HG02870 (cell line): Measurements from ENCODE around the gene NAA80.
"Not testable (repeated sequence)": the region's sequence is repeated elsewhere in the genome, so short reads cannot be mapped to it uniquely, and the experiment has no call there.

Source experiments
- ATAC-seq: cut with Tn5 transposase; IDR thresholded peaks from one replicate; pipeline ENCODE4 v1.9.1; 2021; ENCODE audit warnings: mild to moderate bottlenecking, moderate library complexity; ENCODE audit not compliant: unreplicated experiment

NAA80 gene

GRCh38 chr3:50272538-50272910, 26.7 kb downstream of the NAA80 start:
- not testable (repeated sequence) for ATAC-seq

GRCh38 chr3:50271314-50271936, 27.8 kb downstream of the NAA80 start:
- ATAC-seq: no peak

DNA sequence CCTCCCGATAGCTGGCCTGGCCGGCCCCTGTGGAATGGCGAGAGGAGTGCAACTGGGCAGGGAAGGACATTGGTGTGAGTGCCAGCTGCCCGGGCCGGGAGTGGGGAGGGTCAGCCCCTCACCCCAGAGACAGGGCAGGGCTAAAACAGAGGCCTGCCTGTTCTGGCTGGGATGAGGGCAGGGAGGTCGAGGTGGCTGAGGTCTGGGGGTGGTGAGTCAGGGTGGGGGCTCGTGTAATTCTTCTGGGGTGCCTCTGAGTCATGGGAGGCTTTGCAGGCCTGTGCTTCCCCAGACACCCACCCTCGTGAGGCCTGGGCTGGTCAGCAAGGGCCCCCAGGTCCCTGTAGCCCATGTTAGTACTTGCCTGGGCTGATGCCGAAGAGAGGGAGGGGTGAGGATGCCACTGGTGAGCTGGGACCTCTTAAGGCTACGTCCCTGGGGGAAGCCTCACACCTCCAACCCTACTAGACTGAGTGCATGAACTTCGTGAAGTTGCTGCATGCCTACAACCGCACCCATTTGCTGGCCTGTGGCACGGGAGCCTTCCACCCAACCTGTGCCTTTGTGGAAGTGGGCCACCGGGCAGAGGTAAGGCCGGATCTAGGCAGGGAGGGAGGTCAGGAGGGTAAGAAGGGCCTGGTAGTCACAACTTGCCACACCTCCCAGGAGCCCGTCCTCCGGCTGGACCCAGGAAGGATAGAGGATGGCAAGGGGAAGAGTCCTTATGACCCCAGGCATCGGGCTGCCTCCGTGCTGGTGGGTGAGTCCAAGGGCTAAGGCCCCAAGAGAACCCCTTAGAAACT, 28.6 kb downstream of the NAA80 start:
- no peak for ATAC-seq

DNA sequence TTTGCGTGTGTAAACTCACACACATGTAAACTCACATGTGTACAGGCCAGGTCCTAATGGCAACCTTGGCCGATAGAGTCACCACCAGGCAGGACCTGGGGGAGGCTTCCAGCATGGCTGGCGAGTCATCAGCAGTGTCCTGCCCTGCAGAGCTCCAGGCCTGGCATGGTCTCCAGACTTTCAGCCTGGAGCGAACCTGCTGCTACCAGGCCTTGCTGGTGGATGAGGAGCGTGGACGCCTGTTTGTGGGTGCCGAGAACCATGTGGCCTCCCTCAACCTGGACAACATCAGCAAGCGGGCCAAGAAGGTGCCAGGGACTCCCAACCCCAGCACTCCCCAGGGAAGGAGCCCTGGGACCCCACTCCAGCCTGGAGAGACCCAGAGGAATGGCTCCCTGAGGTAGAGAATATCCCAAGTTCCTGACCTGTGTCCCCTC, 29.2 kb downstream of the NAA80 start:
- no peak for ATAC-seq

DNA sequence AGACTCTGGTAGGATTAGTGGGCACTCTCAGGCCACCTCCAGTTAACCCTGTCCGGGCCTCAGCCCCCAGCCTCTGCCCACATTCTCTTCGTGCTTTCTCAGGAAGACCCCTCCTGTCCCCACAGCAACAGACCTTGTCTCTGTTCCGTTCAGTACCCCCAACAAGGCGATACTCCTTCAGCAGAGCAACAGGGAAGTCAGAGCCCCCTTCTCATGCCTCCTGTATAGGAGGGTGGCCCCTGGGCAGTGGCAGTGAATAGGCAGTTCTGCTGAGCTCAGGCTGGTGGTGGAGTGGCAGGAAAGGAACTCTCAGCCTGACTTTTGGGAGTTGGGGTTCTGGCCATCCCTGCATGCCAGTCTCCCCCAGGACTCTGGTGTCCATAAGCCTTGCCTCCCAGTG, 29.7 kb downstream of the NAA80 start:
- ATAC-seq: no peak

GRCh38 chr3:50268703-50269451, 30.3 kb downstream of the NAA80 start, which contains the start of gene SEMA3B:
SEMA3B (plus strand) TSS chr3:50269147; CDS start chr3:50269241, 94 bp downstream.
- ATAC-seq: no peak

DNA sequence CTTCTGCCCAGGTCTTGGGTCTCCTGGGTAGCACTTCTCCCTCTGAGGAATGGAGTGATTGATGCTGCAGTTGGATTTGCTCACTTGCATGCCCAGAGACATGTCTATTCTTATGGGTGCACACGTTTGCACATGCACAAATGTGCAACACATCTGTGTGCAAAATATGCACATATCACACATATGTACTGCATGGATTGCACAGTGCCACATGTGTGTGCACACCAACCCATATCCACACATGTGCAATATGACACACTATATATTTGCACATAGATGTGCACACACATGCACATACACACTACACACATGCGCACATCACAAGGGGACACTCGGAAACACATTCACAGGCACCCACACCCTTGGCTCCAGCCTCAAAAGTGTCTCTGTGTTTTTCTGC, 30.9 kb downstream of the NAA80 start:
- no peak for ATAC-seq

DNA sequence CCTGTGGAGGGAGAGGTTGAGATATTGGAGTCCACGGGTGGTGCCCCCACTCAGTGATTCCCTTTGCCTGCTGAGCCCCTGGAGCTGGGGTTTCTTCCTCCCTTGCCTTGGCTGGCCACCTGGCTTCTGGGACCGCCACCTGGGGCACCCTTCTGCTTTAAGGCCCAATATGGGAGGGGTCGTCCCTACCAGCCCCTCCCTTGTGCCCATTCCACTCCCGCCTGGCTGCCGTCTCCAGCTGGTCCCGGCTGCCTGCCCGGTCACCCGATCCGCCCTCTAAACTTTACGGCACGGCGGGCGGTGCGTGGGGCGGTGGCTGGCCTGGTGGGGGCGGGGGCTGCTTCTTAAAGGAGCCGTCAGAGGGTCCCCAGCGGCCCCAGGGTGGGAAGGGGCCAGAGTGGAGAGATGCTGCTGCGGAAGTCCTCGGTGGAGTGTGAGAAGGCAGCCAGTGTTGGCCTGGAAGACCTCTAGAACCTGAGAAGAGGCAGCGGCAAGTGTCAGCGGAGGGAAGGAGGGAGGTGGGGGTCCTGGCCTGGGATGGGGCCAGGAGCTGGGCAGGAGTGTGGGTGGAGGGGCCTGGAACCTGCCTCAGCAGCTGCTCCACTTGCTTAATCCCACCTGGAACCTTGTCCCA, 31.8 kb downstream of the NAA80 start:
- ATAC-seq: no peak

DNA sequence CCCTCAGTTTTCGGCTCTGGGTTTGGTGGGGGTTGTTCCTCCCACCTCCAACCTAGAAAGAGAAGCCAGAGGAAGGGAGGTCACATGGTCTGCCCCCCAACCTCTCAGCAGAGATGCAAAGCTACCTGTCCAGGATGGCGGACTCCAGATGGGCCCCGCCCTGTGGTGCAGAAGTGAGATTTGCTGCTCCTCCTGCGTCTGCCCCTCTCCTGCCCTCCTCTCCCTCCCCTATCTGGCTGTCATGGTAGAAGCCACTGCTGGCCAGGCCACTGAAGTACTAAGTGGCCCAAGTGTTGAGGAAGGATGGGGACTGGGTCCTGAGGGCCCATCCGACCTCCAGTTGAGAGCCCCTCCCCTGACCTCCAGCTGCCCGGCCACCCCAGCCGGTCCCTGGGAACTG, 32.4 kb downstream of the NAA80 start:
- no peak for ATAC-seq

- no peak for ATAC-seq
Measured at GRCh38 chr3:50266017-50266416, 33.2 kb downstream of the NAA80 start.

DNA sequence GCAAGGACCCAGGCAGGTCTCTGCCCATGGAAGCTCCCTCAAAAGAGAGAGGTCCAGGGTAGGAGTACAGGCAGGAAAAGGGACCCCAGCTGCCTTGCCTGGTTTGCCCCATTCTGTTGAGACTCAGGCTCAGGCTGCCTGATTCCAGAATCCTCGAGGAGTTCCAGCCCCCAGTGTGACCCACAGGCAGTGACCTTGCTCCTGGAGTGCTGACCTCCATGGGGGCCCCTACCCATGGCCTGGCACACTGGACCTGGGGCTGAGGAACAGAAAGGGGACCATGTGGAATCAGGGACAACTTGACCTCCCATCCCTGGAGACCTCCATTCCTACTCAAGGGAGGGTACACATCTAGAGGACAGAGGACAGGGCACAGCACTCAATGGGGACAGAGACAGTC, 33.6 kb downstream of the NAA80 start:
- ATAC-seq: no peak

DNA sequence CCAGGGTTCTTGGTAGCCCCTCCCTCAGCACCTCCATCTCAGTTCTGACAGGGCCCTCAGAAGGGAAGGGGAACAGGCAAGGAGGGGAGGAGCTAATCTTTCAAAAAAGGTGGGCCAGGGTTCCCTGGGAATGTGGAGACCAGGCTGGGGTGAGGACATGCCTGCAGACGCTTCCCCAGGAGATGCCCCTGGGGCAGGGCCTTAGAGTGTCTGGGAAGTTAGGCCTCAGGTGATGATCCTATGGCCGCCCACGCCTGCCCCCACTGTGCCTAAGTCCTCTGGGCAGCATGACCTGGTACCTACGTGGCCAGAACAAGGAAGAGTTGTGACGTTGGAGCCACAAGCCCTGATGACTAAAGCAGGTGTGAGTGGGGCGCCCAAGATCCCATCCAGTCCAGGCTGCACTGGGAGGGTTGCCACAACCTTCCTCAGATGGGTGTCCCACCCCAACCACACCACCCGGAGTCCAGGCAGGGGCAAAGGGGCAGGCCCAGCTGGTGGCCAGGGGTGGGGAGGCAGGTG, 34.2 kb downstream of the NAA80 start:
- no peak for ATAC-seq

DNA sequence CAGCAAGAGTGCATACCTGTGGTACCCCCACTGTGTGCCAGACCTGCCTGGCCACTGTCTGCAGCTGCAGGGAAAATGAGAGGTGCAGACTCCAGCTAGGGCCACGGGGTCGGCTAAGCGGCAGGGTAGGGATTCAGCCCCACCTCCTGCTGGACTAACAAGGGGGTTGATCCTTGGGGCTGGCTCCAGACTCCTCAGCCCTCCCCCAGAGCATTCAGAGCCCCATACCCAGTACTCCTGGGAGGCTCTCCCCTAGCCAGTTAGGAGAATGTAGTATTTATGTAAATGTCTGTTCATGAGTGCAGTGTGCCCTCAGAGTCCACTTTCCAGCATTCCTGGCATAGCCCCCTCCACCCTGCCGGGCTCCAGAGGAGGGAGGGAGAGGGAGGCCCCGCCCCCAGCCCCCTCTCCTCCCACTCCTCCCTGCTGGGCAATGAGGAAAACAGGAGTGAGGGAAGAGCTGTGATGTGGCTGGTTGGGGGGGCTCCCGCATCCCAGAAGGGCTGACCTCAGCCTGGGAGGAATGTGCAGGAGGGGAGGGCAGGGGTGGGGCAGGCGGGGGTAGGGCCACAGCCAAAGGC, 34.7 kb downstream of the NAA80 start:
- no peak for ATAC-seq

DNA sequence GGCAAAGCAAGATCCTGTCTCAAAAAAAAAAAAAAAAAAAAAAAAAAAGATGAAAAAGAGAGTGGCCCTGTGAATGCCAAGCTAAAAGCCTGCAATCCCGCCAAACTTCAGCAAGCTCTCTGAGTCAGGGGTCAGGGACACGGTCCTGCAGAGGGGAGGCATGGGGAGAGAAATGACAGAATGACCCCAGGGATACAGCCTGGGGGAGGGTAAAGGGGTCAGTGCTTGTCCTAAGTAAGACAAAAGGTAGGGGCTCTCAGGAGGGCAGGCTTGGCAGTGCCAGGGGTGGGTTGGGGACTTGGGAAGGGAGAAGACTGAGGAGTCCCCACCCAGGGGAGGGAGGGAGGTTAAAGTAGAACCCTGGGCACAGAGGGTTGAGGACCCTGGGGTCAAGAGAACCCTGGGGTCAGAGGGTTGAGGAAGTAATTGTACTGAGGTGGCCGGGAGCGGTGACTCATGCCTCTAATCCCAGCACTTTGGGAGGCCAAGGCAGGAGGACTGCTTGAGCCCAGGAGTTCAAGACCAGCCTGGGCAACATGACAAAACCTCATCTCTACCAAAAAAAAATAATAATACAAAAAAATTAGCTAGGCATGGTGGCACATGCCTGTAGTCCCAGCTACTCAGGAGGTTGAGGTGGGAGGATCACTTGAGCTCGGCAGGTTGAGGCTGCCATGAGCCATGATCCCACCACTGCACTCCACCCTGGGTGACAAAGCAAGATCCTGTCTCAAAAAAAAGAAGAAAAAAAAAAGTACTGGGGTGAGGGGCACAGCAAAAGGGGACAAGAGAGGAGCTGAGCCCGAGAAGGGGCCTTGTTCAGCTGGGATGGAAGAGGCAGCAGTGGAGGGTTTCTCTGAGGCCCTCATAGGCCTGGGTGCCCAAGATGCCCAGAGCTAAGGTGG, 35.5 kb downstream of the NAA80 start:
- ATAC-seq: no peak

- ATAC-seq: no peak
Measured at GRCh38 chr3:50262778-50263177, 36.4 kb downstream of the NAA80 start.

GRCh38 chr3:50262200-50262599, 37.0 kb downstream of the NAA80 start:
- ATAC-seq: not testable (repeated sequence)

DNA sequence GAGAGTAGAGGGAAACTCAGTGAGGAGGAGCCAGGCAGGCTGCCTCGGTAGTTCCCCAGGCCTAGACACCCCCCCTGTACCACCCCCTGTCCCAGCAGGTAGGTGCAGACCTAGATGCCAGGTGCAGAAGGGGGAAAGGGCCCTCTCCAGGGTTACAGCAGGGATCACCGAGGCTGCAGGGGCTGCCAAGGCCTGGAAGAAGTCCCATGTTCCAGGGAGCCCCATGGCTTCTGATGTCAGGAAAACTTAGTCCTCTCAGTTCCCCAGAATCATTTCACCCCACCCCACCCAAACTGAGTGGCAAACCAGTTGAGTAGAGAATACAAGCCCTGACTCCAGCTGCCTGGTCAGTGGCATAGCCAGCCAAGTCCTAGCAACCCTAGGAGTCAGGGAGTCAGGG, 37.7 kb downstream of the NAA80 start:
- ATAC-seq: no peak

GRCh38 chr3:50260942-50261441, 38.2 kb downstream of the NAA80 start:
- ATAC-seq: no peak
